Activated CD8-positive, alpha-beta memory T cell treated with anti-CD3 and anti-CD28 coated beads, Interleukin-2, amount 50 U/mL, for 4 hours (primary cell): ENCODE measurements around the gene LDB3.

Experiments
- DNase-seq: peaks from one replicate; pipeline ENCODE4 v3.0.0-alpha.2; 2020

LDB3 gene

GRCh38 chr10:86651631-86652331, 16.5 kb upstream of the LDB3 start:
- DNase-seq, result no peak

GRCh38 chr10:86652361-86653202, 15.7 kb upstream of the LDB3 start:
- DNase-seq, result peak; percentile 2

- no peak for DNase-seq
Measured at GRCh38 chr10:86653379-86653778, 14.9 kb upstream of the LDB3 start.

- no peak for DNase-seq
Measured at GRCh38 chr10:86653987-86654386, 14.3 kb upstream of the LDB3 start.

GRCh38 chr10:86654411-86655172, 13.7 kb upstream of the LDB3 start, which contains the start of gene OPN4:
Gene OPN4 (plus strand): TSS chr10:86654547. CDS start chr10:86654784, 237 bp downstream.
- DNase-seq, result no peak

- no peak for DNase-seq
Measured at GRCh38 chr10:86655173-86655540, 13.2 kb upstream of the LDB3 start.

- DNase-seq, result no peak
Measured at GRCh38 chr10:86655596-86655995, 12.7 kb upstream of the LDB3 start.

- DNase-seq, result no peak
Measured at GRCh38 chr10:86657011-86657395, 11.3 kb upstream of the LDB3 start.

- no peak for DNase-seq
Measured at GRCh38 chr10:86657396-86658011, 10.8 kb upstream of the LDB3 start.

- DNase-seq, result no peak
Measured at GRCh38 chr10:86658261-86658741, 10.0 kb upstream of the LDB3 start.

GRCh38 chr10:86658751-86659150, 9.6 kb upstream of the LDB3 start:
- no peak for DNase-seq

GRCh38 chr10:86659161-86659691, 9.1 kb upstream of the LDB3 start:
- no peak for DNase-seq

- DNase-seq, result no peak
Measured at GRCh38 chr10:86659721-86660453, 8.4 kb upstream of the LDB3 start.

- DNase-seq, result no peak
Measured at GRCh38 chr10:86661161-86662025, 6.9 kb upstream of the LDB3 start.

GRCh38 chr10:86662186-86663045, 5.9 kb upstream of the LDB3 start:
- DNase-seq, result no peak

- no peak for DNase-seq
Measured at GRCh38 chr10:86663046-86663345, 5.3 kb upstream of the LDB3 start.

- no peak for DNase-seq
Measured at GRCh38 chr10:86663576-86664339, 4.6 kb upstream of the LDB3 start.

GRCh38 chr10:86664341-86665217, 3.7 kb upstream of the LDB3 start:
- DNase-seq, result no peak
